Measurements from ENCODE around the gene KRTAP10-2.

The KRTAP10-2 gene

GRCh38 chr21:44539991-44540666 lies 11.2 kb downstream of the KRTAP10-2 start, which contains the start of gene KRTAP10-1:
TSS of gene KRTAP10-1 (minus strand) at chr21:44540195. CDS start at chr21:44540150, 45 bp downstream.
- DNase-seq (ENCODE audit: low spot score), result no peak

GRCh38 chr21:44539046-44539445 lies 12.3 kb downstream of the KRTAP10-2 start:
- no peak for DNase-seq (ENCODE audit: low spot score)

- no peak for DNase-seq (ENCODE audit: low spot score)
These were observed 13.1 kb downstream of the KRTAP10-2 start for GRCh38 chr21:44537930-44538911.

- DNase-seq (ENCODE audit: low spot score), result no peak
These were observed 15.3 kb downstream of the KRTAP10-2 start for GRCh38 chr21:44535963-44536362.

- DNase-seq (ENCODE audit: low spot score), result no peak
These were observed 16.6 kb downstream of the KRTAP10-2 start for GRCh38 chr21:44534688-44535087.

- DNase-seq (ENCODE audit: low spot score), result no peak
These were observed 17.2 kb downstream of the KRTAP10-2 start for GRCh38 chr21:44533891-44534627.

GRCh38 chr21:44533121-44533890 lies 18.0 kb downstream of the KRTAP10-2 start:
- DNase-seq (ENCODE audit: low spot score), result no peak

- no peak for DNase-seq (ENCODE audit: low spot score)
These were observed 18.6 kb downstream of the KRTAP10-2 start for GRCh38 chr21:44532712-44533111.

GRCh38 chr21:44531606-44532564 lies 19.4 kb downstream of the KRTAP10-2 start:
- DNase-seq (ENCODE audit: low spot score), result no peak

GRCh38 chr21:44530903-44531605 lies 20.3 kb downstream of the KRTAP10-2 start:
- no peak for DNase-seq (ENCODE audit: low spot score)

- no peak for DNase-seq (ENCODE audit: low spot score)
These were observed 20.9 kb downstream of the KRTAP10-2 start for GRCh38 chr21:44530221-44530902.

- no peak for DNase-seq (ENCODE audit: low spot score)
These were observed 21.7 kb downstream of the KRTAP10-2 start for GRCh38 chr21:44529503-44530125.

GRCh38 chr21:44529011-44529421 lies 22.3 kb downstream of the KRTAP10-2 start:
- no peak for DNase-seq (ENCODE audit: low spot score)

GRCh38 chr21:44528634-44528995 lies 22.7 kb downstream of the KRTAP10-2 start:
- no peak for DNase-seq (ENCODE audit: low spot score)

- no peak for DNase-seq (ENCODE audit: low spot score)
These were observed 23.2 kb downstream of the KRTAP10-2 start for GRCh38 chr21:44527983-44528633.

GRCh38 chr21:44527156-44527982 lies 23.9 kb downstream of the KRTAP10-2 start:
- no peak for DNase-seq (ENCODE audit: low spot score)
